ENCODE results near the gene FAM13C. TPM values are rescaled to one million over a fixed set of nuclear protein-coding genes. Genes with fewer than 3 reads are reported as not detected.

FAM13C gene
- total and polyA plus RNA-seq, 2 of the 13 experiments (the other 11 are each of a cell fraction or from before 2014, with no cell fraction given): 0.07 to 0.26 TPM

- DNase-seq (ENCODE audit: low spot score) (no peak), ATAC-seq (no peak), FAIRE-seq (no peak)
- Histone ChIP-seq H3K4me3 (replicated peaks in 1 of 3; ENCODE audit: insufficient read depth in 1 of 3, low read depth in 2 of 3, low read length in 3 of 3) (no peak overlapping the region), H3K9me3 (ENCODE audit: low read length) (no peaks in the 10 kb centered on the region), H3K27me3 (ENCODE audit: control insufficient read depth in 1 of 2, insufficient read depth in 2 of 2, low read length in 2 of 2) (peaks cover 0 to 4% of the 10 kb centered on the region in 2 experiments; a peak in 1 of 5 replicates), H3K79me2 (ENCODE audit: insufficient read depth, low read length) (no peaks in the 10 kb centered on the region), H3K4me1 (ENCODE audit: insufficient read depth, low read length) (peaks cover 5% of the 10 kb centered on the region; the same call in 1 of the 2 replicates), H2AFZ (ENCODE audit: low read length) (no peak overlapping the region), H3K36me3 (replicated peaks in 1 of 2; ENCODE audit: control insufficient read depth in 1 of 2, insufficient read depth in 2 of 2, low read length in 2 of 2) (no peaks in the 10 kb centered on the region), H3K27ac (ENCODE audit: extremely low read length, insufficient read depth, low read length) (no peak overlapping the region), H3K9ac (ENCODE audit: insufficient read depth, low read depth, low read length) (no peak overlapping the region), H3K4me2 (ENCODE audit: low read depth, low read length) (no peak overlapping the region), H4K20me1 (ENCODE audit: insufficient read depth, low read length) (no peaks in the 10 kb centered on the region)
- intact Hi-C loops (cut with micrococcal nuclease; ENCODE audit: unreplicated experiment) (no loop called here), in situ Hi-C loops (cut with HindIII; ENCODE audit: extremely low pct_ligation_motif_present, low pct_unique_long_range_greater_than_20kb) (no loop called here)
- CTCF ChIA-PET (ENCODE audit: low intra/inter-chr PET ratio, low total read pairs): no interaction called here
- no peak for TF ChIP-seq ADNP (CRISPR knock-in tag; IDR thresholded peaks at IDR 0.05)
- TF ChIP-seq ARID3A (IDR thresholded peaks at IDR 0.05; ENCODE audit: low read depth, low read length): no peak
- TF ChIP-seq FOXC1 (CRISPR knock-in tag; IDR thresholded peaks at IDR 0.05; ENCODE audit: borderline replicate concordance): no peak
- TF ChIP-seq SOX13 (IDR thresholded peaks at IDR 0.05): no peak
- no peak for TF ChIP-seq SOX13 (CRISPR knock-in tag; conservative IDR thresholded peaks at IDR 0.05 in 1 of 2, IDR thresholded peaks at IDR 0.05 in 1 of 2)
- no peak for TF ChIP-seq ZNF513 (CRISPR knock-in tag; conservative IDR thresholded peaks at IDR 0.05)
- 0% methylated on average over 2 of the region's 2 CpGs for WGBS (ENCODE audit: low lambda C conversion rate)
- no TSS peak for BruUV-seq (replicated peaks)
- POLR2A ChIA-PET: no interaction called here
Observed at GRCh38 chr10:59391060-59391459, 28.7 kb upstream of the FAM13C start.

All from HepG2 (cell line).